K562 (cell line): Measurements from ENCODE around the gene APOM. TPM values are rescaled to one million over a fixed set of nuclear protein-coding genes. Genes with fewer than 3 reads are reported as not detected.

Experiments used
- EZH2 ChIP-seq: IDR thresholded peaks from 2 replicates; pipeline ENCODE4 v1.6.1; 2012; ENCODE audit warnings: low read depth, mild to moderate bottlenecking, inconsistent platforms, low read length, borderline replicate concordance
- FOXK1 ChIP-seq: sonication (generic); formaldehyde crosslinking; IDR thresholded peaks from 2 replicates; pipeline ENCODE4 v1.8.0; 2022; ENCODE audit warnings: missing genetic modification reagents, mild to moderate bottlenecking, borderline replicate concordance
- JUND ChIP-seq, 2 experiments: IDR thresholded peaks; 2 replicates in 1 of 2; 3 replicates in 1 of 2; pipeline ENCODE4 v1.6.1; 2011; ENCODE audit warnings: borderline replicate concordance in 2 of 2, low read depth in 2 of 2, low read length in 2 of 2, improper control_type of control experiment in 1 of 2, missing biosample characterization in 1 of 2, missing genetic modification characterization in 1 of 2, missing genetic modification reagents in 1 of 2
- NUFIP1 ChIP-seq: fragments of 450-650 bp; IDR thresholded peaks from 2 replicates; pipeline ENCODE4 v1.6.1; 2018; ENCODE audit not compliant: partially characterized antibody
- PML ChIP-seq: IDR thresholded peaks from 2 replicates; pipeline ENCODE4 v1.6.1; 2012; ENCODE audit warnings: low read length, inconsistent platforms
- SMARCC2 ChIP-seq: fragments of 450-650 bp; IDR thresholded peaks from 2 replicates; pipeline ENCODE4 v1.6.1; 2017; ENCODE audit warnings: antibody characterized with exemption, moderate library complexity, mild to moderate bottlenecking, low read depth
- ZKSCAN1 ChIP-seq: fragments of 150-350 bp; IDR thresholded peaks from 2 replicates; pipeline ENCODE4 v1.6.1; 2016; ENCODE audit warnings: low read depth, low read length
- ZNF23 ChIP-seq: fragments of 250-450 bp; sonication (Bioruptor Pico); IDR thresholded peaks from 2 replicates; pipeline ENCODE4 v1.4.0; 2020; ENCODE audit warnings: mild to moderate bottlenecking
- ZNF274 ChIP-seq: IDR thresholded peaks from 2 replicates; pipeline ENCODE4 v1.6.1; 2011; ENCODE audit warnings: low read depth, mild to moderate bottlenecking, low read length, moderate library complexity, borderline replicate concordance
- polyA plus RNA-seq, 8 experiments: library from polyadenylated mRNA; depleted of rRNA in 4 of 8; stranded (reverse) in 5 of 8; unstranded in 3 of 8; fragments of >200 nt; fragmentation: Nextera tagmentation in 2 of 8; fragmentation: Illumina TruSeq in 1 of 8; extraction: Ambion mirVana in 2 of 8; extraction: Trizol in 1 of 8; gene quantifications; 2 replicates each; pipeline versions ENCODE4 v1.2.1 to v1.2.3, GENCODE V29; 2011 to 2014; ENCODE audit warnings: inconsistent platforms in 1 of 8, missing spikeins in 1 of 8
- total RNA-seq, 7 experiments: library from RNA; depleted of rRNA in 6 of 7; stranded (reverse); fragments of >200 nt in 6 of 7; fragmentation: Illumina TruSeq in 2 of 7; extraction: Trizol in 2 of 7; gene quantifications; 2 replicates each; pipeline versions ENCODE4 v1.2.1 to v1.2.3, GENCODE V29; 2011 to 2021; ENCODE audit warnings: low replicate concordance in 1 of 7
- TF ChIP-seq, protein P1 (sequence below): fragments of 450-650 bp; IDR thresholded peaks from 2 replicates; pipeline ENCODE4 v1.7.0; 2016; ENCODE audit warnings: borderline replicate concordance
- TF ChIP-seq, protein P2 (sequence below): fragments of 250-450 bp; sonication (Bioruptor Pico); IDR thresholded peaks from 2 replicates; pipeline ENCODE4 v1.4.0; 2020; ENCODE audit warnings: mild to moderate bottlenecking, moderate library complexity, borderline replicate concordance
- TF ChIP-seq, protein P3 (sequence below): fragments of 250-450 bp; sonication (Bioruptor Pico); IDR thresholded peaks from 2 replicates; pipeline ENCODE4 v1.4.0; 2020
- TF ChIP-seq, protein P4 (sequence below): fragments of 450-650 bp; IDR thresholded peaks from 2 replicates; pipeline ENCODE4 v1.6.1; 2016

The APOM gene
- total and polyA plus RNA-seq, 9 of the 15 experiments (the other 6 are each of a cell fraction or from before 2014, with no cell fraction given), result 5.7 to 24.3 (median 10.4) TPM

DNA sequence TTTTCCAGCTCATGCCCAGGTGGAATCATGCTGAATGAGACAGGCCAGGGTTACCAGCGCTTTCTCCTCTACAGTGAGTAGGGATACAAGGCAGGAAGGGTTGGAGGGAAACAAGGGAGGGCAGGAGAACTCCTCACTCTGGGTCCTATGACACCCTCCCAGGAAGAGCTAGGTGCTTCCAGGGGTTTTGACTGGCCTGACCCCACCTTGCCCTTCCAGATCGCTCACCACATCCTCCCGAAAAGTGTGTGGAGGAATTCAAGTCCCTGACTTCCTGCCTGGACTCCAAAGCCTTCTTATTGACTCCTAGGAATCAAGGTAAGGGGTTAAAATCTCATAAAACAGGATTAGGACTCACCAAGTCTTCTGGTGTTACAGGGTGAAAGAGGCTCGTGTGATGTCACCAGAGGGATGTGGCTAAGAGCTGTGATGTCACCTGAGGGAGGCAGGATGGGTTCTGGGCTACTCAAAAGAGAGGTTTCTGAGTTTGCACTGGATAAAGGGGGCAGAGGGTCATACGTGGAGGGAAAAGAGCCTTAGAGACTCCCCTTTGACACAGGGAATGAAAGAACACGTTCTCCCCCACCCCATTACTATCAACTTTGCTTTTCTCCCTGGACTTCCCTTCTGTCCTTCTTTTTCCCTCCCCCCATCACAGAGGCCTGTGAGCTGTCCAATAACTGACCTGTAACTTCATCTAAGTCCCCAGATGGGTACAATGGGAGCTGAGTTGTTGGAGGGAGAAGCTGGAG lies 1.9 kb downstream of the APOM start (continued):
- TF ChIP-seq, protein P1, sequence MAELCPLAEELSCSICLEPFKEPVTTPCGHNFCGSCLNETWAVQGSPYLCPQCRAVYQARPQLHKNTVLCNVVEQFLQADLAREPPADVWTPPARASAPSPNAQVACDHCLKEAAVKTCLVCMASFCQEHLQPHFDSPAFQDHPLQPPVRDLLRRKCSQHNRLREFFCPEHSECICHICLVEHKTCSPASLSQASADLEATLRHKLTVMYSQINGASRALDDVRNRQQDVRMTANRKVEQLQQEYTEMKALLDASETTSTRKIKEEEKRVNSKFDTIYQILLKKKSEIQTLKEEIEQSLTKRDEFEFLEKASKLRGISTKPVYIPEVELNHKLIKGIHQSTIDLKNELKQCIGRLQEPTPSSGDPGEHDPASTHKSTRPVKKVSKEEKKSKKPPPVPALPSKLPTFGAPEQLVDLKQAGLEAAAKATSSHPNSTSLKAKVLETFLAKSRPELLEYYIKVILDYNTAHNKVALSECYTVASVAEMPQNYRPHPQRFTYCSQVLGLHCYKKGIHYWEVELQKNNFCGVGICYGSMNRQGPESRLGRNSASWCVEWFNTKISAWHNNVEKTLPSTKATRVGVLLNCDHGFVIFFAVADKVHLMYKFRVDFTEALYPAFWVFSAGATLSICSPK, result no peak
- TF ChIP-seq, protein P2, sequence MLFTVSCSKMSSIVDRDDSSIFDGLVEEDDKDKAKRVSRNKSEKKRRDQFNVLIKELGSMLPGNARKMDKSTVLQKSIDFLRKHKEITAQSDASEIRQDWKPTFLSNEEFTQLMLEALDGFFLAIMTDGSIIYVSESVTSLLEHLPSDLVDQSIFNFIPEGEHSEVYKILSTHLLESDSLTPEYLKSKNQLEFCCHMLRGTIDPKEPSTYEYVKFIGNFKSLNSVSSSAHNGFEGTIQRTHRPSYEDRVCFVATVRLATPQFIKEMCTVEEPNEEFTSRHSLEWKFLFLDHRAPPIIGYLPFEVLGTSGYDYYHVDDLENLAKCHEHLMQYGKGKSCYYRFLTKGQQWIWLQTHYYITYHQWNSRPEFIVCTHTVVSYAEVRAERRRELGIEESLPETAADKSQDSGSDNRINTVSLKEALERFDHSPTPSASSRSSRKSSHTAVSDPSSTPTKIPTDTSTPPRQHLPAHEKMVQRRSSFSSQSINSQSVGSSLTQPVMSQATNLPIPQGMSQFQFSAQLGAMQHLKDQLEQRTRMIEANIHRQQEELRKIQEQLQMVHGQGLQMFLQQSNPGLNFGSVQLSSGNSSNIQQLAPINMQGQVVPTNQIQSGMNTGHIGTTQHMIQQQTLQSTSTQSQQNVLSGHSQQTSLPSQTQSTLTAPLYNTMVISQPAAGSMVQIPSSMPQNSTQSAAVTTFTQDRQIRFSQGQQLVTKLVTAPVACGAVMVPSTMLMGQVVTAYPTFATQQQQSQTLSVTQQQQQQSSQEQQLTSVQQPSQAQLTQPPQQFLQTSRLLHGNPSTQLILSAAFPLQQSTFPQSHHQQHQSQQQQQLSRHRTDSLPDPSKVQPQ, result no peak
- TF ChIP-seq SMARCC2 (no peak), ZNF23 (no peak), PML (0 out of 2 replicates have a peak, but pooled peaks have one; percentile 43), NUFIP1 (no peak), ZKSCAN1 (no peak), JUND (IDR thresholded peaks at IDR 0.05; ENCODE audit: borderline replicate concordance, low read depth, low read length) (peak; percentile 41; the same call in 1 of the 2 replicates), JUND (tag; IDR thresholded peaks at IDR 0.05; ENCODE audit: borderline replicate concordance, low read depth, low read length) (no peak), ZNF274 (no peak), FOXK1 (CRISPR knock-in tag) (no peak), EZH2 (no peak)
- TF ChIP-seq, protein P3, sequence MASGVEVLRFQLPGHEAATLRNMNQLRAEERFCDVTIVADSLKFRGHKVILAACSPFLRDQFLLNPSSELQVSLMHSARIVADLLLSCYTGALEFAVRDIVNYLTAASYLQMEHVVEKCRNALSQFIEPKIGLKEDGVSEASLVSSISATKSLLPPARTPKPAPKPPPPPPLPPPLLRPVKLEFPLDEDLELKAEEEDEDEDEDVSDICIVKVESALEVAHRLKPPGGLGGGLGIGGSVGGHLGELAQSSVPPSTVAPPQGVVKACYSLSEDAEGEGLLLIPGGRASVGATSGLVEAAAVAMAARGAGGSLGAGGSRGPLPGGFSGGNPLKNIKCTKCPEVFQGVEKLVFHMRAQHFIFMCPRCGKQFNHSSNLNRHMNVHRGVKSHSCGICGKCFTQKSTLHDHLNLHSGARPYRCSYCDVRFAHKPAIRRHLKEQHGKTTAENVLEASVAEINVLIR (CRISPR knock-in tag), result peak; percentile 35; the same call in 1 of the 2 replicates
- TF ChIP-seq, protein P4, sequence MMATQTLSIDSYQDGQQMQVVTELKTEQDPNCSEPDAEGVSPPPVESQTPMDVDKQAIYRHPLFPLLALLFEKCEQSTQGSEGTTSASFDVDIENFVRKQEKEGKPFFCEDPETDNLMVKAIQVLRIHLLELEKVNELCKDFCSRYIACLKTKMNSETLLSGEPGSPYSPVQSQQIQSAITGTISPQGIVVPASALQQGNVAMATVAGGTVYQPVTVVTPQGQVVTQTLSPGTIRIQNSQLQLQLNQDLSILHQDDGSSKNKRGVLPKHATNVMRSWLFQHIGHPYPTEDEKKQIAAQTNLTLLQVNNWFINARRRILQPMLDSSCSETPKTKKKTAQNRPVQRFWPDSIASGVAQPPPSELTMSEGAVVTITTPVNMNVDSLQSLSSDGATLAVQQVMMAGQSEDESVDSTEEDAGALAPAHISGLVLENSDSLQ, result peak; percentile 47; the same call in 1 of the 2 replicates
